Thyroid gland (tissue), 4 donors: ENCODE results near the gene PACS1.

Experiments used
- CTCF ChIP-seq, 6 experiments: fragments of 200-600 bp in 3 of 6; fragments of 450-650 bp in 3 of 6; sonication (generic) in 3 of 6; IDR thresholded peaks; one replicate each; pipeline ENCODE4 v1.5.1; 2016 to 2019; ENCODE audit warnings: antibody characterized with exemption in 6 of 6, mild to moderate bottlenecking in 2 of 6, inconsistent platforms in 1 of 6, moderate library complexity in 1 of 6
- POLR2A ChIP-seq, 2 donors: fragments of 450-650 bp; IDR thresholded peaks; one replicate each; pipeline ENCODE4 v1.6.1; 2017; ENCODE audit warnings: antibody characterized with exemption in 2 of 2, mild to moderate bottlenecking in 2 of 2, moderate library complexity in 1 of 2

GRCh38 chr11:66104057-66104638 is 34.1 kb downstream of the PACS1 start:
- TF ChIP-seq CTCF (IDR thresholded peaks at IDR 0.05) (no peak), POLR2A (IDR thresholded peaks at IDR 0.05) (no peak)
